DOHH2 (cell line): Measurements from ENCODE around the gene SCLY.

Experiments used
- EZH2phosphoT487 ChIP-seq: fragments of 200-600 bp; sonication (generic); IDR thresholded peaks from 2 replicates; pipeline ENCODE4 v1.6.1; 2017; ENCODE audit warnings: borderline replicate concordance, mild to moderate bottlenecking, antibody characterized with exemption, low read length, moderate library complexity, mixed read lengths
- TF ChIP-seq, protein P1 (sequence below): fragments of 200-600 bp; sonication (generic); IDR thresholded peaks from one replicate; pipeline ENCODE4 v1.5.1; 2014; ENCODE audit warnings: antibody characterized with exemption, mild to moderate bottlenecking, low read depth, low read length; ENCODE audit not compliant: poor library complexity, severe bottlenecking

DNA sequence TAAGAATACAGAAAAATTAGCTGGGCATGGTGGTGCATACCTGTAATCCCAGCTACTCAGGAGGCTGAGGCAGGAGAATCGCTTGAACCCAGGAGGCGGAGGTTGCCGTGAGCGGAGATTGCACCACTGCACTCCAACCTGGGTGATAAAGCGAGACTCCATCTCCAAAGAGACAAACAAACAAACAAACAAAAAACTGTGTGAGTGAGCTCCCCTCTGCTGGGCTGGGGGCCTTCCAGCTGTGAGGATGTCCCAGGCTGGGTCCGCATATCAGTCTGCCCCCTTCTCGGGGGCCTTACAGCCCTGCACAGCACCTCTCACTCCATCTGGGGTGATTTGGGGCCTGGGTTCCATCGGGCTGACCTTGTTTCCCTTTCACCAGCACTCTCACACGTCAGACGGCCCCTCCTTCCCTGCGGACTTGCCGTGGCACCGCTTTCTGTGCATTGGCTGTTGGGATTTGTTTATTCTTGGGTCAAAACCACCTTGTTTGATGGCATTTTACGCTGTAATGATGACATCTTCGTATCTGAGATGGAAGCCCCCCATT, 74.9 kb downstream of the SCLY start:
- TF ChIP-seq, protein P1, sequence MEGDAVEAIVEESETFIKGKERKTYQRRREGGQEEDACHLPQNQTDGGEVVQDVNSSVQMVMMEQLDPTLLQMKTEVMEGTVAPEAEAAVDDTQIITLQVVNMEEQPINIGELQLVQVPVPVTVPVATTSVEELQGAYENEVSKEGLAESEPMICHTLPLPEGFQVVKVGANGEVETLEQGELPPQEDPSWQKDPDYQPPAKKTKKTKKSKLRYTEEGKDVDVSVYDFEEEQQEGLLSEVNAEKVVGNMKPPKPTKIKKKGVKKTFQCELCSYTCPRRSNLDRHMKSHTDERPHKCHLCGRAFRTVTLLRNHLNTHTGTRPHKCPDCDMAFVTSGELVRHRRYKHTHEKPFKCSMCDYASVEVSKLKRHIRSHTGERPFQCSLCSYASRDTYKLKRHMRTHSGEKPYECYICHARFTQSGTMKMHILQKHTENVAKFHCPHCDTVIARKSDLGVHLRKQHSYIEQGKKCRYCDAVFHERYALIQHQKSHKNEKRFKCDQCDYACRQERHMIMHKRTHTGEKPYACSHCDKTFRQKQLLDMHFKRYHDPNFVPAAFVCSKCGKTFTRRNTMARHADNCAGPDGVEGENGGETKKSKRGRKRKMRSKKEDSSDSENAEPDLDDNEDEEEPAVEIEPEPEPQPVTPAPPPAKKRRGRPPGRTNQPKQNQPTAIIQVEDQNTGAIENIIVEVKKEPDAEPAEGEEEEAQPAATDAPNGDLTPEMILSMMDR: no peak
- TF ChIP-seq EZH2phosphoT487: no peak
